Measurements from ENCODE around the gene ARHGAP5. TPM values are rescaled to one million over a fixed set of nuclear protein-coding genes. Genes with fewer than 3 reads are reported as not detected.
"Not testable (repeated sequence)": the region's sequence is repeated elsewhere in the genome, so short reads cannot be mapped to it uniquely, and the experiment has no call there.

The ARHGAP5 gene
- total RNA-seq, 6 experiments from 2014 or later, result 75.4 to 101 (median 82.2) TPM

DNA sequence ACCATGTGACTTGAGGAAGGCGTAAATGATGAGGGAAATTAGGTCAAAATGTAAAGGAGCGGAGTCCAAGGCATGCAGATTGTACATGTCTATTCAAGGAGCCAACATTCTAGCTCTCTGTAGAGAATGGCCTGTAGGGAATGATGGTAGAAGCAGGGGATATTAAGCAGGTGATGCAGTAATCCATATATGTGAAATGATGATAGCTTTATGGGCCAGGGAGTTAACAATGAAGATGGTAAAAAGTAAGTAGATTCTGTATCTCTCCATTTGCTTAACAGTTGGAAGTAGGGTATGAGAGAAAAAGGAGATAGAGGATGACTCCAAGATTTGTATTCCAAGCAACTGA is 33.4 kb downstream of the ARHGAP5 start:
- Mint-ChIP-seq H3K36me3 (ENCODE audit: low read depth) (peaks cover 32% of the 10 kb centered on the region), H3K27ac (peak overlapping the region; percentile 89), H3K4me1 (ENCODE audit: low read depth) (peaks cover 10% of the 10 kb centered on the region), H3K9me3 (no peaks in the 10 kb centered on the region), H3K4me3 (peak overlapping the region; percentile 71), H3K27me3 (ENCODE audit: insufficient read depth) (no peaks in the 10 kb centered on the region)
- no peak for DNase-seq
- no peak for TF ChIP-seq CTCF (IDR thresholded peaks at IDR 0.05)

- no peaks in the 10 kb centered on the region for H3K9me3 Mint-ChIP-seq
- peaks cover 31% of the 10 kb centered on the region for H3K36me3 Mint-ChIP-seq (ENCODE audit: low read depth)
- TF ChIP-seq CTCF (IDR thresholded peaks at IDR 0.05), result no peak
- peaks cover 40% of the 10 kb centered on the region for H3K4me1 Mint-ChIP-seq (ENCODE audit: low read depth)
- H3K4me3 Mint-ChIP-seq, result no peak overlapping the region
- H3K27me3 Mint-ChIP-seq (ENCODE audit: insufficient read depth), result no peaks in the 10 kb centered on the region
- DNase-seq, result no peak
- no peak overlapping the region for H3K27ac Mint-ChIP-seq
Measured at GRCh38 chr14:32121536-32121935, 44.4 kb downstream of the ARHGAP5 start.

GRCh38 chr14:32121948-32122347 is 44.8 kb downstream of the ARHGAP5 start:
- Mint-ChIP-seq H3K4me1 (ENCODE audit: low read depth) (peaks cover 43% of the 10 kb centered on the region), H3K9me3 (no peaks in the 10 kb centered on the region), H3K4me3 (no peak overlapping the region; the same call in 1 of the 2 replicates), H3K36me3 (ENCODE audit: low read depth) (peaks cover 35% of the 10 kb centered on the region), H3K27ac (0 out of 2 replicates have a peak overlapping the region, but pooled peaks have one; percentile 31), H3K27me3 (ENCODE audit: insufficient read depth) (no peaks in the 10 kb centered on the region)
- peak; percentile 2 for DNase-seq
- no peak for TF ChIP-seq CTCF (IDR thresholded peaks at IDR 0.05)

GRCh38 chr14:32126899-32127730 is 50.0 kb downstream of the ARHGAP5 start:
- H3K4me1 Mint-ChIP-seq (ENCODE audit: low read depth), result peaks cover 48% of the 10 kb centered on the region

GRCh38 chr14:32127731-32128654 is 50.9 kb downstream of the ARHGAP5 start:
- not testable (repeated sequence) for H3K4me3 Mint-ChIP-seq; H3K27me3 Mint-ChIP-seq (ENCODE audit: insufficient read depth); DNase-seq; H3K9me3 Mint-ChIP-seq; H3K27ac Mint-ChIP-seq
- peaks cover 39% of the 10 kb centered on the region for H3K4me1 Mint-ChIP-seq (ENCODE audit: low read depth)
- peaks cover 54% of the 10 kb centered on the region for H3K36me3 Mint-ChIP-seq (ENCODE audit: low read depth)

More at GRCh38 chr14:32126899-32127730, 50.0 kb downstream of the ARHGAP5 start:
- not testable (repeated sequence) for DNase-seq; H3K4me3 Mint-ChIP-seq; H3K27ac Mint-ChIP-seq; H3K9me3 Mint-ChIP-seq; H3K27me3 Mint-ChIP-seq (ENCODE audit: insufficient read depth)
- H3K36me3 Mint-ChIP-seq (ENCODE audit: low read depth), result peaks cover 59% of the 10 kb centered on the region

DNA sequence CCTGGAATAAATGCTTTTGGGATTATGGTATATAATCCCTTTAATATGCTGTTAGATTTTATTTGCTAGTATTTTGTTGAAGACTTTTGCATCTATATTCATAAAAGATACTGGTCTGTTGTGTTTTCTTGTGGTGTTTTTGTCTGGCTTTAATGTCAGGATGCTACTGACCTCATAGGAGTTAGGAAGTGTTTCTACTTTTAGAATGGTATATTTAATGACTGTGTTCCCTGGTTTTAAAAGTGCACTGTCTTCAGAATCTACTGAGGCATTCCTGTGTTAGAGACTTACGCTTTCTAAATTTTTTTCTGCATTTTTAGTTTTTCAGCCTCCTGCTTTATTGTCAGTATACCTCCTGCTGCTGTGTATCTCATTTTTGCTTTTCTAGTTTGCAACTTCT is 51.6 kb downstream of the ARHGAP5 start:
- peak overlapping the region; percentile 32 for H3K27ac Mint-ChIP-seq

More for the DNA sequence above, 51.6 kb downstream of the ARHGAP5 start:
- H3K9me3 Mint-ChIP-seq, result peaks cover 4% of the 10 kb centered on the region
- H3K4me1 Mint-ChIP-seq (ENCODE audit: low read depth), result peaks cover 37% of the 10 kb centered on the region
- H3K36me3 Mint-ChIP-seq (ENCODE audit: low read depth), result peaks cover 52% of the 10 kb centered on the region
- no peak for DNase-seq
- no peak overlapping the region for H3K4me3 Mint-ChIP-seq
- H3K27me3 Mint-ChIP-seq (ENCODE audit: insufficient read depth), result peaks cover 2% of the 10 kb centered on the region
- TF ChIP-seq CTCF (IDR thresholded peaks at IDR 0.05), result no peak

Data from HFFc6 (cell line).